Stimulated activated naive CD8-positive, alpha-beta T cell treated with anti-CD3 and anti-CD28 coated beads, Interleukin-15, amount 100 ng/mL, for 72 hours (primary cell): ENCODE data around the gene FBXO40.

Source experiments
- ATAC-seq: fragments of 150-1000 bp; cut with Tn5 transposase; 2 replicates; pipeline ENCODE4 v1.10.0; 2021; ENCODE audit warnings: mild to moderate bottlenecking, moderate library complexity
- DNase-seq, 2 donors: peaks; one replicate each; pipeline ENCODE4 v3.0.0; 2021 to 2022
- H3K27ac Mint-ChIP-seq, 2 donors: one replicate each; pipeline ENCODE4 v1.8.0; 2022; ENCODE audit warnings: mild to moderate bottlenecking in 2 of 2, mixed read lengths in 2 of 2, moderate library complexity in 2 of 2
- H3K27me3 Mint-ChIP-seq: one replicate; pipeline ENCODE4 v1.8.0; 2022; ENCODE audit warnings: mixed read lengths
- H3K4me1 Mint-ChIP-seq: one replicate; pipeline ENCODE4 v1.8.0; 2022; ENCODE audit warnings: mild to moderate bottlenecking, mixed read lengths
- H3K4me3 Mint-ChIP-seq, 2 donors: one replicate each; pipeline ENCODE4 v1.8.0; 2022; ENCODE audit warnings: mild to moderate bottlenecking in 2 of 2, mixed read lengths in 2 of 2, moderate library complexity in 1 of 2
- H3K9me3 Mint-ChIP-seq, 2 donors: one replicate each; pipeline ENCODE4 v1.8.0; 2022; ENCODE audit warnings: mixed read lengths in 2 of 2

The FBXO40 gene

DNA sequence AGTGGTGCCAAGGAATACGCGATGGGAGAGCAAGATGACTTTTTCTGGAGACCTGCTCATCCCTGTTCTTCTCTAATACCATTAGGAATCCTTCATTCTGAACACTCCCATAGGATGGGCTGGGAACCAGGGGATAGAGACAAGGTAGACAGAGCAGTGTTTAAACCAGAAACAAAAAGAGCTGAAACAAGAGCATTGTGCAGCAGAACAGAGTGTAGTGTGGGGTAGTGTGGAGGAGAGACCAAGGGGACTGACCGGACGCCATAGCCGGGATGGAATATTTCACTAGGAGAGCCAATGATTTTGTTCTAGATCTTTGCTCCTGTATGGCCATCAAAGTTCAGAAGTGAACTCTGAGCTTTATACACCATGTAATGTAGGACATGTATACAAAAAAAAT lies 51.9 kb downstream of the FBXO40 start:
- ATAC-seq = no peak
- no peak for DNase-seq
- no peaks in the 10 kb centered on the region for H3K27me3 Mint-ChIP-seq
- H3K4me3 Mint-ChIP-seq = no peak overlapping the region
- peaks cover 30% of the 10 kb centered on the region for H3K4me1 Mint-ChIP-seq
- H3K27ac Mint-ChIP-seq = no peak overlapping the region
- H3K9me3 Mint-ChIP-seq = no peaks in the 10 kb centered on the region

GRCh38 chr3:121648219-121648958 lies 55.2 kb downstream of the FBXO40 start:
- no peak for ATAC-seq
- Mint-ChIP-seq H3K9me3 (no peaks in the 10 kb centered on the region), H3K4me3 (no peak overlapping the region), H3K4me1 (peaks cover 32% of the 10 kb centered on the region), H3K27ac (no peak overlapping the region), H3K27me3 (no peaks in the 10 kb centered on the region)
- no peak for DNase-seq

- ATAC-seq (no peak), DNase-seq (no peak)
- peak overlapping the region in 1 of 2 donors; percentile 39 for H3K4me3 Mint-ChIP-seq
- no peaks in the 10 kb centered on the region for H3K9me3 Mint-ChIP-seq
- H3K27ac Mint-ChIP-seq = no peak overlapping the region
- H3K27me3 Mint-ChIP-seq = no peaks in the 10 kb centered on the region
- H3K4me1 Mint-ChIP-seq = peaks cover 42% of the 10 kb centered on the region
These were observed 56.5 kb downstream of the FBXO40 start for GRCh38 chr3:121649645-121650044.

DNA sequence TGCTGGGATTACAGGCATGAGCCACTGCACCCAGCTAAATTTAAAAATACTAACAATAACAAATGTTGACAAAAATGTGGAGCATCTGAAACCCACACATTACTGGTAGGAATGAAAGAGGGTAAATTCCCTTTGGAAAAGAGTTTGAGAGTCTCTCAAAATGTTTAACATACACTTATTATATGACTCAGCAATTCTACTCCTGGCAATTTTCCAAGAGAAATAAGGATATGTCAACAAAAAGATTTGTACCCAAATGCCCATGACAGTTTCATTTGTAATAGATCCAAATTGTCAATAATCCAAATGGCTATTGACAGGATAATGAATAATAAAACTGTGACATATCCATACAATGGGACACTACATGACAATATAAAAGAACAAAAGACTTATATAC lies 58.5 kb downstream of the FBXO40 start:
- ATAC-seq (no peak), DNase-seq (no peak)
- Mint-ChIP-seq H3K27ac (no peak overlapping the region), H3K27me3 (no peaks in the 10 kb centered on the region), H3K4me1 (peaks cover 57% of the 10 kb centered on the region), H3K9me3 (no peaks in the 10 kb centered on the region), H3K4me3 (peak overlapping the region in 1 of 2 donors; percentile 29)

DNA sequence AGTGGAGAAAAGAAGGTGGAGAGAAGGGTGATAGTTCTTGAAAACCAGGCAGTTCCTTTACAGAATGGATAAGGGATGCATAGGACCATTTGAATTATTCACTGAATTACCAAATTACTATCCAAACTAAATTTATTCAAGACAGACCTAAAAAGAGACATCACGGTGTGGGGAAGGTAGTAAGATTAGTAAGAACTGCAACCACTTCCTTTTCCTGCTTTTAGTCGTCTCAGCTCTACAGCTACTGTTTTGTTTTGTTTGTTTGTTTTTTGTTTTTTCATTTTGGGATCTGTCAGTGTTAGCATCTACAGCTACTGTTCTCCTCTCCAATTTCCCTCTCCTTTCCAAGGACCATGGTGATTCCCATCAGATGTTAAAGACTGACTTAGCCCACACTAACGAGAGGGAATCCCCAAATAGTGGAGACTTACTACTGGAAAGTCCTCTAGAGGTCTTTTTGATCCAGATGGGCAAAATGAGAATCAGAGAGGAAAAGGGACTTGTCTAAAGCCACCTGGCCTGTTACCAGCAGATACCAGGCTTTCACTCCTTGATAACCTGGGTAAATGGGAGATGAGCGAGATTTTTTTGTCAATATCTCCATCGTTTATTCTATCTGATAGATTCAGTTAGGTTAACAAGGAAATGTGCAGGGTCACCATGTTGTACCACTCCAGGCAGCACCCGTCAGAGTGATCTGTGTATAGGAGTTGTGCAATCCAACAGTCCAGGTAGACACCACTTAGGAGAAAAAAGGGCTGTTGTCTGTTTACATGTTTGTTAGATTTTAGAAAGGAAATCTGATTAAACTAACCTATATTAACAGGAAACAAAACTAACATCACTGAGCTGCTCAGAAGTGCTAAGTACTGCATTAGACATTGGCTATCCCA lies 61.6 kb downstream of the FBXO40 start:
- H3K27ac Mint-ChIP-seq = peak overlapping the region; percentile 59 to 63
- H3K9me3 Mint-ChIP-seq = no peaks in the 10 kb centered on the region
- no peaks in the 10 kb centered on the region for H3K27me3 Mint-ChIP-seq
- peaks cover 76% of the 10 kb centered on the region for H3K4me1 Mint-ChIP-seq
- DNase-seq (no peak), ATAC-seq (peak; percentile 96)
- peak overlapping the region; percentile 43 to 69 for H3K4me3 Mint-ChIP-seq

- H3K4me3 Mint-ChIP-seq = peak overlapping the region; percentile 89 to 96
- DNase-seq = no peak
- ATAC-seq = no peak
- peaks cover 65% of the 10 kb centered on the region for H3K4me1 Mint-ChIP-seq
- H3K27ac Mint-ChIP-seq = peak overlapping the region; percentile 96 to 98
- no peaks in the 10 kb centered on the region for H3K27me3 Mint-ChIP-seq
- no peaks in the 10 kb centered on the region for H3K9me3 Mint-ChIP-seq
These were observed 65.7 kb downstream of the FBXO40 start for GRCh38 chr3:121658716-121659435.

DNA sequence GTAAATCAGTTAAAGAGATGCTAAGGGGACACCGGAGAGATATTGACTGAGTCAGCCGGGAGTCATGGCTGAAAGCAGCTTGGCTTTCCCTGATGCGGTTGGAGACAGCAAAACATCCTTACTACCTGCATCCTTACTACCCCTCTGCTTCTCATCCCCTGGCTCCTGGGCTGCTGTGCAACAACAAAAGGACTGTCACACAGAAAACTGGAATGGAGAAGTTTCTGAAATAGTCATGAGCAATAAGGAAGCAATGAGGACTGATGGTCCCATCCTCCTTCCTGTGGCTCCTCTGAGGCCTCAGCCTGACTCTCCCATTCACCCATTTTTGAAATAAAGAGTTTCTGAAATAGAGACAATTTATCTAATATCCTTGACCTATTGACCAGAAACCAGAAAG lies 66.4 kb downstream of the FBXO40 start:
- no peak for DNase-seq
- H3K9me3 Mint-ChIP-seq = no peaks in the 10 kb centered on the region
- peaks cover 58% of the 10 kb centered on the region for H3K4me1 Mint-ChIP-seq
- H3K27me3 Mint-ChIP-seq = no peaks in the 10 kb centered on the region
- H3K27ac Mint-ChIP-seq = peak overlapping the region; percentile 96 to 98
- ATAC-seq = no peak
- peak overlapping the region; percentile 89 to 96 for H3K4me3 Mint-ChIP-seq

DNA sequence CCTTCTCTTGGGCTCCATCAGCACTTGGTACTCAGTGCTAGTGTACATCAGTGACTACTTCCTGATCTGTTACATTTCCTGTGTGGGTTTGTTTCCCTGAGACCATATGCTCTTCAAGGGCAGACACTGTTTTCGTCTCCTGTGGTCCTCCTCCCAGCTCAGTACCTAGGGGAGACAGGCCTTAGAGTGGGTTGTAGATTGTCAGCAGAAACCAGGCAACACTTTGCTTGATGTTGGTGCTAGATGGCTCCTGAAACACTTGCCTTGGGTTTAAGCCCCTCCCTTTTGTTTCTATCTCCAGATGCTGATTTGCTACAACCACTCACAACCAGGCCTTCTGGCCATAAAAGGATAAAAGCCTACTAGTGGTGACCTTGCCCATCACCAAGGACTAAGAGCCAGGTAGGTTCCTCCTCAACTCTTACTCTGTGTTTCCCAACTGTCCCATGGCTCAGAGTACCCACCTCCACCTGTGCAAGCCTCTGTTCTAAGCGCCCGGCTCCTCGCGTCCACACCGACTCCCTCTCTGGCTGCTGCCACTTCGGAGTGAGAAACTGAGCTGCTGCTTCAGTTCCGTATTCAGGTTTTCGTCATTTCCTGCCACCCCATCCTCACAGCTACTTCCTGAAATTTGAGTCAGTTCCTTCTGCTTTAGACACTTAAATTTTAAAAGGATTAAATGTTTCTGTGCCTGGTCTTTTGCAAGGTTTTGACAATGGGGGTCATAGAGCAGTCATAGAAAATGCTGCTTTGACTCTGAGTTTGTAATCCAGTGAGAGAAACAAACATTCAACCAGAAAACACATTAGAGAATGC lies 67.4 kb downstream of the FBXO40 start, which contains the start of gene HCLS1:
Gene HCLS1, minus strand, starts transcription at position 548 of the 816 bp plus-strand sequence. CDS start 2,556 bp downstream, outside the sequence.
- Mint-ChIP-seq H3K27me3 (no peaks in the 10 kb centered on the region), H3K4me1 (peaks cover 52% of the 10 kb centered on the region), H3K9me3 (no peaks in the 10 kb centered on the region), H3K27ac (peak within 1 kb of the TSS; percentile 96 to 98), H3K4me3 (peak within 1 kb of the TSS; percentile 89 to 96)
- ATAC-seq = peak; percentile 89
- peak; percentile 70 to 77 for DNase-seq

DNA sequence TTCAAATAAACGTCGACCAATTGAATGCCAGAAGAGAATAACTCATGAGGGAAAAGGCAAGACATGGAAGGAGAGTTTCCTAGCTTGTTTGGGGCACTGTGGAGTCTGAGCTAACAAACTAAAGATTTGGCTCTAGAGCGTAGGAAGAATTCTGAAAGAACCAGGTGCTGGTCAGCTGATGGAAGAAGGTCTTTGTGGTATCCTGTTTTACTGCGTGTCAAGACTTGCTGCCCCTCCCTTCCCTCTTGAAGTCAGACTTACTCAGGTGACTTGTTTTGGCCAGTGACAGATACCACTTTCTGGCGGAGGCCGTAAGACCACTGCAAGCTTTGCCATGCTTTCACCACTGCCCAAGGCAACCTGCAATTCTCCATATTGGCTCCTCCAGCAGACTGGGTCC lies 68.2 kb downstream of the FBXO40 start:
- peaks cover 46% of the 10 kb centered on the region for H3K4me1 Mint-ChIP-seq
- no peak for ATAC-seq
- peak overlapping the region; percentile 89 to 96 for H3K4me3 Mint-ChIP-seq
- H3K27ac Mint-ChIP-seq = peak overlapping the region; percentile 96 to 98
- DNase-seq = no peak
- H3K27me3 Mint-ChIP-seq = no peaks in the 10 kb centered on the region
- no peaks in the 10 kb centered on the region for H3K9me3 Mint-ChIP-seq

GRCh38 chr3:121662742-121663141 lies 69.6 kb downstream of the FBXO40 start:
- Mint-ChIP-seq H3K4me3 (no peak overlapping the region), H3K27me3 (no peaks in the 10 kb centered on the region), H3K4me1 (peaks cover 32% of the 10 kb centered on the region), H3K9me3 (no peaks in the 10 kb centered on the region), H3K27ac (no peak overlapping the region)
- no peak for ATAC-seq
- no peak for DNase-seq

DNA sequence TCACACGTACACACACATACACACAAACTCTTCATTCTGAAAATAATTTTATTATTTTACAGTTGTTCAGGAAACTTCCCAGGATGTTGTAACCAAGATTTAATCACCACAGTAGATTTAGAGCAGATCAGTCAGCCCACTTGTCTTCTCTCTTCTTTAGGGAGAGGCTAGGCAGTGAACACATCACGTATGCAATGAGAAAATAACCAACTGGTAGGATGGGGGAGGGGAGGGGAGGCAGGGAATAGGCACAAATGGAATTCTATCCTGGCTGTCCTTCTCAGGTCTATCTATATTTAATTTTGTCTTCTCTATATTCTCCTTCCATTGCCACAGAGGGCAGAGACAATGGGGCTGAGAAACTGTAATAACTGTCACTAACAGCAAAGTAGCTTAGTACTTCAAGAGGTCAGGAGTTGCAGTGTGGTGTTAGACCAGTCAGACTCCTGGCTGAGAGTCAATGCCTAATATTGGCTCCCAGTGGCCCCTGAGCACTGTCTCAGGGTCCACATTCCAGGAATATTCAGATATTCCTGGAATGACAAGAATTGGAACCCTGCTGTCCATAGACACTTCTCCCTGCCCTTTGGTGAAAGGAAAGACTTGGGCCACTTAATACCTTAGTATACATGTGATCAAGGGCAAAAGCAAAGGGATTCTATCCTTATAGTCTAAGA lies 70.1 kb downstream of the FBXO40 start:
- no peak overlapping the region for H3K4me3 Mint-ChIP-seq
- H3K9me3 Mint-ChIP-seq = no peaks in the 10 kb centered on the region
- ATAC-seq (no peak), DNase-seq (no peak)
- no peaks in the 10 kb centered on the region for H3K27me3 Mint-ChIP-seq
- H3K4me1 Mint-ChIP-seq = peaks cover 26% of the 10 kb centered on the region
- H3K27ac Mint-ChIP-seq = no peak overlapping the region

DNA sequence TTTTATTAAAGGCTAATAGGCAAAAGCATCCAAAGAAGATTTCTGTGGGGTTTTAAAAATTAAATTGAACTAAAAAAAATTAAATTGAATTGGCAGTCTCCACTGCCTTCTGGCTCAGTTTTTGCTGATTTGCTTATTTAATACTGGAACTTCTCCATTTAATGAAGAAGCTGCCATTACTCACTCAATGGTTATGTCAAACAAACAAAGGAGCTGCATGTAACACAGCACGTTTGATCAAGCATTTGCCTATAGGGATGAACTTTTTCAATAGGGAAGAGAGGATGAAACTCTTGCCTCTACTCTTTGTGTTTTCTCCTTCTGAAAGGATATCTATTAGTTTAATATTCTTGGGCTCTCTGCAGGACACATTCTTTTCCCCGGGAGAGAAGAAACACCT lies 72.3 kb downstream of the FBXO40 start:
- Mint-ChIP-seq H3K9me3 (no peaks in the 10 kb centered on the region), H3K27me3 (no peaks in the 10 kb centered on the region), H3K27ac (no peak overlapping the region), H3K4me1 (peaks cover 11% of the 10 kb centered on the region), H3K4me3 (no peak overlapping the region)
- DNase-seq (no peak), ATAC-seq (no peak)

GRCh38 chr3:121667333-121667732 lies 74.2 kb downstream of the FBXO40 start:
- DNase-seq (no peak), ATAC-seq (no peak)
- no peak overlapping the region for H3K27ac Mint-ChIP-seq
- no peaks in the 10 kb centered on the region for H3K9me3 Mint-ChIP-seq
- H3K27me3 Mint-ChIP-seq = no peaks in the 10 kb centered on the region
- no peaks in the 10 kb centered on the region for H3K4me1 Mint-ChIP-seq
- H3K4me3 Mint-ChIP-seq = no peak overlapping the region

GRCh38 chr3:121670676-121671075 lies 77.5 kb downstream of the FBXO40 start:
- ATAC-seq = no peak
- H3K4me3 Mint-ChIP-seq = no peak overlapping the region

More at GRCh38 chr3:121670676-121671075, 77.5 kb downstream of the FBXO40 start:
- DNase-seq = no peak
- Mint-ChIP-seq H3K27ac (no peak overlapping the region), H3K9me3 (no peaks in the 10 kb centered on the region), H3K27me3 (no peaks in the 10 kb centered on the region), H3K4me1 (no peaks in the 10 kb centered on the region)
